Neural progenitor cell (in vitro differentiated cells): ENCODE data around the gene FBRS. TPM values are rescaled to one million over a fixed set of nuclear protein-coding genes. Genes with fewer than 3 reads are reported as not detected.

Experiments
- DNase-seq: peaks from one replicate; pipeline ENCODE4 v3.0.0-alpha.2; 2016; ENCODE audit warnings: low spot score
- H2AFZ ChIP-seq: fragments of 200-600 bp; sonication (generic); replicated peaks from 2 replicates; pipeline ENCODE4 v1.6.1; 2016; ENCODE audit warnings: antibody characterized with exemption
- H3F3A ChIP-seq: fragments of 200-600 bp; sonication (generic); 2 replicates; pipeline ENCODE4 v1.6.1; 2016; ENCODE audit warnings: antibody characterized with exemption, low read depth
- H3K27ac ChIP-seq: fragments of 200-600 bp; sonication (generic); 2 replicates; pipeline ENCODE4 v1.5.1; 2016; ENCODE audit warnings: mild to moderate bottlenecking
- H3K27me3 ChIP-seq: fragments of 200-600 bp; sonication (generic); 2 replicates; pipeline ENCODE4 v1.6.1; 2016; ENCODE audit warnings: mild to moderate bottlenecking, moderate library complexity
- H3K36me3 ChIP-seq: fragments of 200-600 bp; sonication (generic); 2 replicates; pipeline ENCODE4 v1.5.1; 2016
- H3K4me1 ChIP-seq: fragments of 200-600 bp; sonication (generic); 2 replicates; pipeline ENCODE4 v1.6.1; 2016; ENCODE audit warnings: mixed run types
- H3K4me2 ChIP-seq: fragments of 200-600 bp; sonication (generic); 2 replicates; pipeline ENCODE4 v1.6.1; 2016
- H3K4me3 ChIP-seq: fragments of 200-600 bp; sonication (generic); 2 replicates; pipeline ENCODE4 v1.5.1; 2016
- H3K79me2 ChIP-seq: fragments of 200-600 bp; sonication (generic); 2 replicates; pipeline ENCODE4 v1.6.1; 2016; ENCODE audit warnings: low read depth
- H3K9ac ChIP-seq: fragments of 200-600 bp; sonication (generic); 2 replicates; pipeline ENCODE4 v1.6.1; 2016
- H3K9me3 ChIP-seq: fragments of 200-600 bp; sonication (generic); 2 replicates; pipeline ENCODE4 v1.5.1; 2016; ENCODE audit warnings: low read depth
- H4K20me1 ChIP-seq: fragments of 200-600 bp; sonication (generic); 2 replicates; pipeline ENCODE4 v1.6.1; 2016; ENCODE audit warnings: low read depth
- H3K27ac Mint-ChIP-seq: 3 replicates; pipeline ENCODE4 v1.8.0; 2021; ENCODE audit warnings: mixed read lengths
- H3K27me3 Mint-ChIP-seq: 2 replicates; pipeline ENCODE4 v1.8.0; 2022; ENCODE audit warnings: low read depth, mild to moderate bottlenecking, inconsistent platforms, moderate library complexity, mixed read lengths; ENCODE audit not compliant: insufficient read depth
- H3K36me3 Mint-ChIP-seq: 3 replicates; pipeline ENCODE4 v1.8.0; 2021; ENCODE audit warnings: mixed read lengths
- H3K4me1 Mint-ChIP-seq: 3 replicates; pipeline ENCODE4 v1.8.0; 2021; ENCODE audit warnings: mixed read lengths
- H3K4me3 Mint-ChIP-seq: 3 replicates; pipeline ENCODE4 v1.8.0; 2021; ENCODE audit warnings: mild to moderate bottlenecking, moderate library complexity, mixed read lengths
- H3K9me3 Mint-ChIP-seq: 3 replicates; pipeline ENCODE4 v1.8.0; 2020; ENCODE audit warnings: mixed read lengths
- CTCF ChIP-seq: fragments of 200-600 bp; sonication (generic); IDR thresholded peaks from 2 replicates; pipeline ENCODE4 v1.5.1; 2017; ENCODE audit warnings: antibody characterized with exemption, mild to moderate bottlenecking
- EZH2 ChIP-seq: fragments of 200-600 bp; sonication (generic); IDR thresholded peaks from 2 replicates; pipeline ENCODE4 v1.6.1; 2017; ENCODE audit warnings: antibody characterized with exemption, mild to moderate bottlenecking, moderate library complexity
- EZH2phosphoT487 ChIP-seq: fragments of 200-600 bp; sonication (generic); IDR thresholded peaks from 2 replicates; pipeline ENCODE4 v1.6.1; 2017; ENCODE audit warnings: antibody characterized with exemption
- total RNA-seq: library from RNA; depleted of rRNA; stranded (reverse); fragments of >200 nt; gene quantifications from 2 replicates; pipeline ENCODE4 v1.2.3, GENCODE V29; 2015; ENCODE audit warnings: low replicate concordance

The FBRS gene
- total RNA-seq, 1 donor from 2014 or later: 3.6 TPM

GRCh38 chr16:30660424-30661261 lies 2.4 kb downstream of the FBRS start:
- DNase-seq: no peak
- no peak overlapping the region for H3K27ac ChIP-seq

DNA sequence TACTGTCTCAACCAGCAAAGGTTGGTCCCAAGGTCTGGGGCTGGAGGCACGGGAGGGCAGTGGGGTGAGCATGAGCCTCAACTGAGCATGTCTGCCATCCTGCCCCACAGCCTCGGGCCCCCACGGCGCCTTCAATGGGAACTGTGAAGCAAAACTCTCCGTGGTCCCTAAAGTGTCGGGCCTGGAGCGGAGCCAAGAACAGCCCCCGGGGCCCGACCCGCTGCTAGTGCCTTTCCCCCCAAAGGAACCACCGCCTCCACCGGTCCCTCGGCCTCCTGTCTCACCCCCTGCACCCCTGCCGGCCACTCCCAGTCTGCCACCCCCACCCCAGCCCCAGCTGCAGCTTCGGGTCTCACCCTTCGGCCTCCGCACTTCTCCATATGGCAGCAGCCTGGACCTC lies 4.2 kb downstream of the FBRS start:
- Mint-ChIP-seq H3K27ac (no peak overlapping the region), H3K4me3 (no peak overlapping the region), H3K27me3 (no peaks in the 10 kb centered on the region), H3K9me3 (no peaks in the 10 kb centered on the region), H3K36me3 (peaks cover 26% of the 10 kb centered on the region), H3K4me1 (peaks cover 23% of the 10 kb centered on the region)
- Histone ChIP-seq H3K4me1 (peaks cover 8% of the 10 kb centered on the region), H3K4me3 (no peak overlapping the region), H3K27ac (no peak overlapping the region), H3K9me3 (no peaks in the 10 kb centered on the region), H3K9ac (no peak overlapping the region), H4K20me1 (peaks cover 52% of the 10 kb centered on the region), H3K4me2 (no peak overlapping the region), H3K36me3 (no peaks in the 10 kb centered on the region), H3K27me3 (no peaks in the 10 kb centered on the region), H3K79me2 (peaks cover 31% of the 10 kb centered on the region), H2AFZ (no peak overlapping the region), H3F3A (peaks cover 11% of the 10 kb centered on the region)
- DNase-seq: no peak
- TF ChIP-seq EZH2 (no peak), EZH2phosphoT487 (no peak), CTCF (no peak)

More at GRCh38 chr16:30660424-30661261, 2.4 kb downstream of the FBRS start:
- Histone ChIP-seq H3K36me3 (no peaks in the 10 kb centered on the region), H3K9me3 (no peaks in the 10 kb centered on the region), H2AFZ (no peak overlapping the region), H3K4me1 (peaks cover 11% of the 10 kb centered on the region), H4K20me1 (peaks cover 52% of the 10 kb centered on the region), H3K9ac (peak overlapping the region; percentile 69), H3F3A (peaks cover 24% of the 10 kb centered on the region), H3K79me2 (peaks cover 31% of the 10 kb centered on the region), H3K27me3 (no peaks in the 10 kb centered on the region), H3K4me3 (peak overlapping the region; percentile 70), H3K4me2 (peak overlapping the region; percentile 95)
- Mint-ChIP-seq H3K9me3 (no peaks in the 10 kb centered on the region), H3K36me3 (peaks cover 28% of the 10 kb centered on the region), H3K4me3 (peak overlapping the region; percentile 86), H3K27ac (peak overlapping the region; percentile 64), H3K4me1 (peaks cover 38% of the 10 kb centered on the region), H3K27me3 (no peaks in the 10 kb centered on the region)
- TF ChIP-seq EZH2phosphoT487 (no peak), EZH2 (no peak), CTCF (no peak)

DNA sequence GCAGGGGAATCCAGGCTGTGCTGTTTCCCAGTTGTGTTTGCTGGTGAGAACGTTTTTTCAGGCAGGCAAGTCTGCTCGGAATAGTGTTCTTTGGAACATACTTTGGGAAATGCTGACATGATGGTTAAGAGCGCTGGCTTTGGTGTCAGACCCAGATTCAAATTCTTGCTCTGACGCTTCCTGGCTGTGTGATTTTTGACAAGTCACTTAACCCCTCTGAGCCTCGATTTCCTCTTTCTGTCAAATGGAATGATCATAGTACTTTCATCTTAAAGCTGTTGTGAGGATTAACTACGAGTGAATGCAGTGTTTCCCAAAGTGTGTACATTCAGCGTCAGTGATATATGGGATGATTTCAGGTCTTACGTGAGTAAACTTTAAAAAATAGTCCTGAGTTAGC lies 4.8 kb downstream of the FBRS start:
- H3K9ac ChIP-seq: no peak overlapping the region
- no peaks in the 10 kb centered on the region for H3K27me3 Mint-ChIP-seq
- H3K36me3 Mint-ChIP-seq: peaks cover 29% of the 10 kb centered on the region
- H3K27ac ChIP-seq: no peak overlapping the region
- H3K27ac Mint-ChIP-seq: peak overlapping the region; percentile 69
- H3K79me2 ChIP-seq: peaks cover 31% of the 10 kb centered on the region
- no peaks in the 10 kb centered on the region for H3K9me3 ChIP-seq
- H2AFZ ChIP-seq: no peak overlapping the region
- H4K20me1 ChIP-seq: peaks cover 52% of the 10 kb centered on the region
- H3K36me3 ChIP-seq: no peaks in the 10 kb centered on the region
- H3K4me1 ChIP-seq: peaks cover 8% of the 10 kb centered on the region
- H3K27me3 ChIP-seq: no peaks in the 10 kb centered on the region
- H3F3A ChIP-seq: peaks cover 7% of the 10 kb centered on the region
- H3K4me2 ChIP-seq: no peak overlapping the region
- no peak for DNase-seq
- H3K9me3 Mint-ChIP-seq: no peaks in the 10 kb centered on the region
- TF ChIP-seq EZH2phosphoT487: no peak
- TF ChIP-seq EZH2: no peak
- no peak for TF ChIP-seq CTCF
- peaks cover 22% of the 10 kb centered on the region for H3K4me1 Mint-ChIP-seq
- H3K4me3 ChIP-seq: no peak overlapping the region
- H3K4me3 Mint-ChIP-seq: no peak overlapping the region
